ENCODE results near the gene METRNL. TPM values are rescaled to one million over a fixed set of nuclear protein-coding genes. Genes with fewer than 3 reads are reported as not detected.

METRNL gene
- polyA plus RNA-seq, 4 donors: 45.9 to 80.0 (median 47.4) TPM

- DNase-seq (ENCODE audit: low read depth in 4 of 4, low spot score in 3 of 4): no peak
Observed at GRCh38 chr17:83078378-83079351, 744 bp upstream of the METRNL start.

- DNase-seq (ENCODE audit: low read depth in 4 of 4, low spot score in 3 of 4): no peak
Observed at GRCh38 chr17:83079766-83080578, 563 bp downstream of the METRNL start.

- no peak for DNase-seq (ENCODE audit: low read depth in 4 of 4, low spot score in 3 of 4)
Observed at GRCh38 chr17:83080579-83080857, 1.1 kb downstream of the METRNL start.

GRCh38 chr17:83080858-83081683 is 1.7 kb downstream of the METRNL start:
- no peak for DNase-seq (ENCODE audit: low read depth in 4 of 4, low spot score in 3 of 4)

GRCh38 chr17:83081684-83082201 is 2.3 kb downstream of the METRNL start:
- no peak for DNase-seq (ENCODE audit: low read depth in 4 of 4, low spot score in 3 of 4)

- no peak for DNase-seq (ENCODE audit: low read depth in 4 of 4, low spot score in 3 of 4)
Observed at GRCh38 chr17:83082424-83082823, 3.0 kb downstream of the METRNL start.

GRCh38 chr17:83082909-83083367 is 3.5 kb downstream of the METRNL start:
- no peak for DNase-seq (ENCODE audit: low read depth in 4 of 4, low spot score in 3 of 4)

- no peak for DNase-seq (ENCODE audit: low read depth in 4 of 4, low spot score in 3 of 4)
Observed at GRCh38 chr17:83083368-83084201, 4.2 kb downstream of the METRNL start.

- no peak for DNase-seq (ENCODE audit: low read depth in 4 of 4, low spot score in 3 of 4)
Observed at GRCh38 chr17:83084214-83084613, 4.8 kb downstream of the METRNL start.

GRCh38 chr17:83084621-83085056 is 5.2 kb downstream of the METRNL start:
- DNase-seq (ENCODE audit: low read depth in 4 of 4, low spot score in 3 of 4): no peak

GRCh38 chr17:83085103-83085502 is 5.7 kb downstream of the METRNL start:
- DNase-seq (ENCODE audit: low read depth in 4 of 4, low spot score in 3 of 4): no peak

- no peak for DNase-seq (ENCODE audit: low read depth in 4 of 4, low spot score in 3 of 4)
Observed at GRCh38 chr17:83085526-83086198, 6.3 kb downstream of the METRNL start.

- no peak for DNase-seq (ENCODE audit: low read depth in 4 of 4, low spot score in 3 of 4)
Observed at GRCh38 chr17:83086199-83086880, 6.9 kb downstream of the METRNL start.

- no peak for DNase-seq (ENCODE audit: low read depth in 4 of 4, low spot score in 3 of 4)
Observed at GRCh38 chr17:83086907-83087787, 7.7 kb downstream of the METRNL start.

GRCh38 chr17:83087788-83088360 is 8.5 kb downstream of the METRNL start:
- DNase-seq (ENCODE audit: low read depth in 4 of 4, low spot score in 3 of 4): no peak

- DNase-seq (ENCODE audit: low read depth in 4 of 4, low spot score in 3 of 4): no peak
Observed at GRCh38 chr17:83088451-83088850, 9.0 kb downstream of the METRNL start.

- no peak for DNase-seq (ENCODE audit: low read depth in 4 of 4, low spot score in 3 of 4)
Observed at GRCh38 chr17:83088909-83089308, 9.5 kb downstream of the METRNL start.

Data from right renal pelvis (tissue), 4 donors.